HepG2 (cell line): ENCODE data around the gene ZNF48. TPM values are rescaled to one million over a fixed set of nuclear protein-coding genes. Genes with fewer than 3 reads are reported as not detected.

ENCODE experiments used
- AHR ChIP-seq: IDR thresholded peaks from 2 replicates; pipeline ENCODE4 v1.6.1; 2018; ENCODE audit warnings: missing genetic modification reagents, missing compliant biosample characterization
- CBFB ChIP-seq: sonication (generic); formaldehyde crosslinking; IDR thresholded peaks from 2 replicates; pipeline ENCODE4 v1.4.0; 2020; ENCODE audit warnings: missing genetic modification reagents
- DR1 ChIP-seq: sonication (generic); formaldehyde crosslinking; IDR thresholded peaks from 2 replicates; pipeline ENCODE4 v1.8.0; 2021; ENCODE audit warnings: mild to moderate bottlenecking, missing genetic modification reagents, inconsistent platforms
- GABPA ChIP-seq, 2 experiments: IDR thresholded peaks; 2 replicates each; pipeline ENCODE4 v1.6.1; 2011 to 2016; ENCODE audit warnings: low read depth in 2 of 2, low read length in 1 of 2, missing biosample characterization in 1 of 2, missing genetic modification characterization in 1 of 2
- HNF4A ChIP-seq: sonication (generic); formaldehyde crosslinking; IDR thresholded peaks from 2 replicates; pipeline ENCODE4 v1.4.0; 2020; ENCODE audit warnings: missing genetic modification reagents
- MAFF ChIP-seq: IDR thresholded peaks from 2 replicates; pipeline ENCODE4 v1.6.1; 2011; ENCODE audit warnings: low read depth, low read length, improper control_type of control experiment
- NR3C1 ChIP-seq: sonication (generic); formaldehyde crosslinking; IDR thresholded peaks from 2 replicates; pipeline ENCODE4 v1.4.0; 2020; ENCODE audit warnings: missing genetic modification reagents
- TGIF2 ChIP-seq: IDR thresholded peaks from 2 replicates; pipeline ENCODE4 v1.6.1; 2016; ENCODE audit warnings: control low read depth, missing compliant biosample characterization
- TMF1 ChIP-seq: sonication (generic); formaldehyde crosslinking; IDR thresholded peaks from 2 replicates; pipeline ENCODE4 v1.8.1; 2022; ENCODE audit warnings: low read depth, missing genetic modification reagents
- ZNF260 ChIP-seq: sonication (generic); formaldehyde crosslinking; IDR thresholded peaks from 2 replicates; pipeline ENCODE4 v1.4.0; 2020; ENCODE audit warnings: missing genetic modification reagents, low read depth, mild to moderate bottlenecking, borderline replicate concordance
- ZNF615 ChIP-seq: sonication (generic); formaldehyde crosslinking; IDR thresholded peaks from 2 replicates; pipeline ENCODE4 v1.5.0; 2020; ENCODE audit warnings: mild to moderate bottlenecking, missing genetic modification reagents, borderline replicate concordance
- ZNF782 ChIP-seq: sonication (generic); formaldehyde crosslinking; IDR thresholded peaks from 2 replicates; pipeline ENCODE4 v1.4.0; 2020; ENCODE audit warnings: missing genetic modification reagents, mild to moderate bottlenecking, borderline replicate concordance
- ZNF816 ChIP-seq: sonication (generic); formaldehyde crosslinking; IDR thresholded peaks from 2 replicates; pipeline ENCODE4 v1.8.0; 2022; ENCODE audit warnings: missing genetic modification reagents, mild to moderate bottlenecking, borderline replicate concordance
- polyA plus RNA-seq, 8 experiments: library from polyadenylated mRNA; depleted of rRNA in 3 of 8; stranded (reverse) in 7 of 8; unstranded in 1 of 8; fragments of >200 nt; fragmentation: Illumina TruSeq in 4 of 8; extraction: Trizol in 4 of 8; gene quantifications; 2 replicates each; pipeline versions ENCODE4 v1.2.1 to v1.2.3, GENCODE V29; 2011 to 2016; ENCODE audit warnings: low read depth in 4 of 8, missing spikeins in 1 of 8, mixed read lengths in 1 of 8; ENCODE audit not compliant: insufficient read depth in 1 of 8
- total RNA-seq, 5 experiments: library from RNA; depleted of rRNA; stranded (reverse); fragments of >200 nt; fragmentation: Illumina TruSeq; extraction: Trizol; gene quantifications; 2 replicates each; pipeline ENCODE4 v1.2.3, GENCODE V29; 2016; ENCODE audit warnings: low read depth in 1 of 5
- TF ChIP-seq, protein P1 (sequence below): sonication (generic); formaldehyde crosslinking; IDR thresholded peaks from 2 replicates; pipeline ENCODE4; 2020; ENCODE audit warnings: missing genetic modification reagents, mild to moderate bottlenecking, borderline replicate concordance
- TF ChIP-seq, protein P2 (sequence below): sonication (generic); formaldehyde crosslinking; IDR thresholded peaks from 2 replicates; pipeline ENCODE4 v1.4.0; 2020; ENCODE audit warnings: missing genetic modification reagents, borderline replicate concordance
- TF ChIP-seq, protein P3 (sequence below): sonication (generic); formaldehyde crosslinking; IDR thresholded peaks from 2 replicates; pipeline ENCODE4 v1.4.0; 2020; ENCODE audit warnings: missing genetic modification reagents, low read depth, mild to moderate bottlenecking, borderline replicate concordance
- TF ChIP-seq, protein P4 (sequence below): fragments of 450-650 bp; IDR thresholded peaks from 2 replicates; pipeline ENCODE4 v1.6.1; 2017; ENCODE audit warnings: mild to moderate bottlenecking
- TF ChIP-seq, protein P5 (sequence below): sonication (generic); formaldehyde crosslinking; IDR thresholded peaks from 2 replicates; pipeline ENCODE4 v1.4.0; 2020; ENCODE audit warnings: missing genetic modification reagents

The ZNF48 gene
- total and polyA plus RNA-seq, 2 of the 13 experiments (the other 11 are each of a cell fraction or from before 2014, with no cell fraction given), result 9.9 to 12.3 TPM

DNA sequence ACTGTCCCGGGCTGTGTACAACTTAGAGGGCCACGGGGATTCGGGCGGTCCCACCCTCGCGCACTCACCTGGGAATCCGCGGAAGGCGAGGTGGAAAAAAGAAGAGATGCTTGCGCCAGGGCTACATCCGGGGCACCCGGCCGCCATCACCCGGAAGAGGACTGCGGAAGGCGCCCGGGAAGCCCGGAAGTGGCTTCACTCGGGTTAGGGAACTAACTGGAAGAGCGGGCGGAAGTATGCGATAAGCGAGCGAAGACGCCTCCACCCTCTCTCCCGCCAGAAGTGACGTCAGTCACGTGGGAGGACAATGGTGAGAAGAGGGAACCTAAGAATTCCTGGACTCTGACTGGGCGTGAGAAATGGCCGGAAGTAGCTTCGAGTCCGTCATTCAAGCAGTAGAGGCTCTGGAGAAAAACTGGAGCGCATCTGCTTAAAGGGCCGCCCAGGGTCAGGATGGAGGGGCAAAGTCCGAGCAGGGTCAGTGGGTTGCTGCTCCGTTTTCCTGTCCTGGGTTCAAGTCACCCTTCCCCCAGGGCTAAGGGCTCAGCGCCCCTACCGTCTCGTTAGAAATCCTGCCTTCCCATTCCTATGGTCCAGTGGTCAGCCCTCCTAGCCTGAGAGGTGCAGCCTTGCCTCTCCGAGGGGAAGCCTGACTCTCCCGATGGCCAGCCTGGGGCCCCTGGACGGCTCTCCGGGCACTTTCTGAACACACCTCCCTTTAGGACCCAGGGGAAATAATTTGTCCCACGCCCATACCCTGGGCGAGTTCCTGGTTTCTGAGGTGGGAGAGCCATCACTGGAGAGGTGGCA is 39.9 kb upstream of the ZNF48 start, which contains the start of gene CD2BP2 (continued):
- TF ChIP-seq, protein P1, sequence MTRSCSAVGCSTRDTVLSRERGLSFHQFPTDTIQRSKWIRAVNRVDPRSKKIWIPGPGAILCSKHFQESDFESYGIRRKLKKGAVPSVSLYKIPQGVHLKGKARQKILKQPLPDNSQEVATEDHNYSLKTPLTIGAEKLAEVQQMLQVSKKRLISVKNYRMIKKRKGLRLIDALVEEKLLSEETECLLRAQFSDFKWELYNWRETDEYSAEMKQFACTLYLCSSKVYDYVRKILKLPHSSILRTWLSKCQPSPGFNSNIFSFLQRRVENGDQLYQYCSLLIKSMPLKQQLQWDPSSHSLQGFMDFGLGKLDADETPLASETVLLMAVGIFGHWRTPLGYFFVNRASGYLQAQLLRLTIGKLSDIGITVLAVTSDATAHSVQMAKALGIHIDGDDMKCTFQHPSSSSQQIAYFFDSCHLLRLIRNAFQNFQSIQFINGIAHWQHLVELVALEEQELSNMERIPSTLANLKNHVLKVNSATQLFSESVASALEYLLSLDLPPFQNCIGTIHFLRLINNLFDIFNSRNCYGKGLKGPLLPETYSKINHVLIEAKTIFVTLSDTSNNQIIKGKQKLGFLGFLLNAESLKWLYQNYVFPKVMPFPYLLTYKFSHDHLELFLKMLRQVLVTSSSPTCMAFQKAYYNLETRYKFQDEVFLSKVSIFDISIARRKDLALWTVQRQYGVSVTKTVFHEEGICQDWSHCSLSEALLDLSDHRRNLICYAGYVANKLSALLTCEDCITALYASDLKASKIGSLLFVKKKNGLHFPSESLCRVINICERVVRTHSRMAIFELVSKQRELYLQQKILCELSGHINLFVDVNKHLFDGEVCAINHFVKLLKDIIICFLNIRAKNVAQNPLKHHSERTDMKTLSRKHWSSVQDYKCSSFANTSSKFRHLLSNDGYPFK (CRISPR knock-in tag), result peak; percentile 99
- TF ChIP-seq MAFF, result 0 out of 2 replicates have a peak, but pooled peaks have one; percentile 1
- peak; percentile 95 for TF ChIP-seq ZNF816 (CRISPR knock-in tag)
- TF ChIP-seq HNF4A, result peak; percentile 82
- peak; percentile 33 for TF ChIP-seq DR1 (CRISPR knock-in tag)
- TF ChIP-seq, protein P2, sequence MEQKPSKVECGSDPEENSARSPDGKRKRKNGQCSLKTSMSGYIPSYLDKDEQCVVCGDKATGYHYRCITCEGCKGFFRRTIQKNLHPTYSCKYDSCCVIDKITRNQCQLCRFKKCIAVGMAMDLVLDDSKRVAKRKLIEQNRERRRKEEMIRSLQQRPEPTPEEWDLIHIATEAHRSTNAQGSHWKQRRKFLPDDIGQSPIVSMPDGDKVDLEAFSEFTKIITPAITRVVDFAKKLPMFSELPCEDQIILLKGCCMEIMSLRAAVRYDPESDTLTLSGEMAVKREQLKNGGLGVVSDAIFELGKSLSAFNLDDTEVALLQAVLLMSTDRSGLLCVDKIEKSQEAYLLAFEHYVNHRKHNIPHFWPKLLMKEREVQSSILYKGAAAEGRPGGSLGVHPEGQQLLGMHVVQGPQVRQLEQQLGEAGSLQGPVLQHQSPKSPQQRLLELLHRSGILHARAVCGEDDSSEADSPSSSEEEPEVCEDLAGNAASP (CRISPR knock-in tag), result peak; percentile 38
- TF ChIP-seq TMF1 (CRISPR knock-in tag), result peak; percentile 34; the same call in 1 of the 2 replicates
- TF ChIP-seq, protein P3, sequence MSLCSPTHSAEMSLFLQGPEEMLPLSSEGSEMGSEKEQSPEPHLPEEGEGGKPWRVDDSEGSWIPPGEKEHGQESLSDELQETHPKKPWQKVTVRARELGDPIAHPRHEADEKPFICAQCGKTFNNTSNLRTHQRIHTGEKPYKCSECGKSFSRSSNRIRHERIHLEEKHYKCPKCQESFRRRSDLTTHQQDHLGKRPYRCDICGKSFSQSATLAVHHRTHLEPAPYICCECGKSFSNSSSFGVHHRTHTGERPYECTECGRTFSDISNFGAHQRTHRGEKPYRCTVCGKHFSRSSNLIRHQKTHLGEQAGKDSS (CRISPR knock-in tag), result peak; percentile 58; the same call in 1 of the 2 replicates
- no peak for TF ChIP-seq CBFB (CRISPR knock-in tag)
- peak; percentile 96 for TF ChIP-seq GABPA (IDR thresholded peaks at IDR 0.05; ENCODE audit: low read depth, low read length)
- peak; percentile 98 for TF ChIP-seq GABPA (CRISPR knock-in tag; IDR thresholded peaks at IDR 0.05; ENCODE audit: low read depth)
- TF ChIP-seq ZNF260 (CRISPR knock-in tag), result no peak
- TF ChIP-seq ZNF782 (CRISPR knock-in tag), result peak; percentile 35; the same call in 1 of the 2 replicates
- TF ChIP-seq ZNF615 (CRISPR knock-in tag), result no peak
- TF ChIP-seq NR3C1 (CRISPR knock-in tag), result no peak
- no peak for TF ChIP-seq AHR (CRISPR knock-in tag)
- TF ChIP-seq, protein P4, sequence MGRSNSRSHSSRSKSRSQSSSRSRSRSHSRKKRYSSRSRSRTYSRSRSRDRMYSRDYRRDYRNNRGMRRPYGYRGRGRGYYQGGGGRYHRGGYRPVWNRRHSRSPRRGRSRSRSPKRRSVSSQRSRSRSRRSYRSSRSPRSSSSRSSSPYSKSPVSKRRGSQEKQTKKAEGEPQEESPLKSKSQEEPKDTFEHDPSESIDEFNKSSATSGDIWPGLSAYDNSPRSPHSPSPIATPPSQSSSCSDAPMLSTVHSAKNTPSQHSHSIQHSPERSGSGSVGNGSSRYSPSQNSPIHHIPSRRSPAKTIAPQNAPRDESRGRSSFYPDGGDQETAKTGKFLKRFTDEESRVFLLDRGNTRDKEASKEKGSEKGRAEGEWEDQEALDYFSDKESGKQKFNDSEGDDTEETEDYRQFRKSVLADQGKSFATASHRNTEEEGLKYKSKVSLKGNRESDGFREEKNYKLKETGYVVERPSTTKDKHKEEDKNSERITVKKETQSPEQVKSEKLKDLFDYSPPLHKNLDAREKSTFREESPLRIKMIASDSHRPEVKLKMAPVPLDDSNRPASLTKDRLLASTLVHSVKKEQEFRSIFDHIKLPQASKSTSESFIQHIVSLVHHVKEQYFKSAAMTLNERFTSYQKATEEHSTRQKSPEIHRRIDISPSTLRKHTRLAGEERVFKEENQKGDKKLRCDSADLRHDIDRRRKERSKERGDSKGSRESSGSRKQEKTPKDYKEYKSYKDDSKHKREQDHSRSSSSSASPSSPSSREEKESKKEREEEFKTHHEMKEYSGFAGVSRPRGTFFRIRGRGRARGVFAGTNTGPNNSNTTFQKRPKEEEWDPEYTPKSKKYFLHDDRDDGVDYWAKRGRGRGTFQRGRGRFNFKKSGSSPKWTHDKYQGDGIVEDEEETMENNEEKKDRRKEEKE, result no peak
- TF ChIP-seq TGIF2 (CRISPR knock-in tag), result peak; percentile 49; the same call in 1 of the 2 replicates
- TF ChIP-seq, protein P5, sequence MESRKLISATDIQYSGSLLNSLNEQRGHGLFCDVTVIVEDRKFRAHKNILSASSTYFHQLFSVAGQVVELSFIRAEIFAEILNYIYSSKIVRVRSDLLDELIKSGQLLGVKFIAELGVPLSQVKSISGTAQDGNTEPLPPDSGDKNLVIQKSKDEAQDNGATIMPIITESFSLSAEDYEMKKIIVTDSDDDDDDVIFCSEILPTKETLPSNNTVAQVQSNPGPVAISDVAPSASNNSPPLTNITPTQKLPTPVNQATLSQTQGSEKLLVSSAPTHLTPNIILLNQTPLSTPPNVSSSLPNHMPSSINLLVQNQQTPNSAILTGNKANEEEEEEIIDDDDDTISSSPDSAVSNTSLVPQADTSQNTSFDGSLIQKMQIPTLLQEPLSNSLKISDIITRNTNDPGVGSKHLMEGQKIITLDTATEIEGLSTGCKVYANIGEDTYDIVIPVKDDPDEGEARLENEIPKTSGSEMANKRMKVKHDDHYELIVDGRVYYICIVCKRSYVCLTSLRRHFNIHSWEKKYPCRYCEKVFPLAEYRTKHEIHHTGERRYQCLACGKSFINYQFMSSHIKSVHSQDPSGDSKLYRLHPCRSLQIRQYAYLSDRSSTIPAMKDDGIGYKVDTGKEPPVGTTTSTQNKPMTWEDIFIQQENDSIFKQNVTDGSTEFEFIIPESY (CRISPR knock-in tag), result no peak
